ENCODE results near the gene GALNT17.

Gene GALNT17

DNA sequence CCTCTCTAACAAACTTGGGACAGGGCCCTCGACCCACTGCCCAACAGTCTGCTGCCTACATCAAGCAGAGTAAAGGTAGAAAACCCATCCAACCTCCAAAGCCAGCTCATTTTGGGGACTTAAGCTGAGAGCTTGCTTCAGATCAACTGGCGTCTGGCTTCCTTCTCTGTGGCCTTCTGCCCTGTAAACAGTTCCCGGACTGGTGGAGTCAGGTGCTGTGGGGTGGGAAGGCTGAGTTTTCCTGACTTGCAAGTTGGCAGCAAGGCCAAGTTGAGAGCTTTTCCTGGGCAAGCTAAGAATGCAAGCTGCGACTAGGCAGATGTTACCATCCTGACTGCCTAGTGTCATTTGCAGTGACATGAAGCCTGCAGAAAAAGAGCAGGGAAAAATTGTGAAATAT is 3.7 kb downstream of the GALNT17 start:
- Histone ChIP-seq H3K9ac (ENCODE audit: low read depth, low read length, poor library complexity, severe bottlenecking) (no peak overlapping the region), H3K36me3 (ENCODE audit: insufficient read depth, low read length) (no peaks in the 10 kb centered on the region), H3K9me3 (ENCODE audit: insufficient read depth, low read depth, low read length) (peaks cover 8% of the 10 kb centered on the region; the same call in 1 of the 2 replicates), H3F3A (ENCODE audit: low read depth) (no peaks in the 10 kb centered on the region), H3K9me2 (replicated peaks; ENCODE audit: low read depth, low read length) (no peaks in the 10 kb centered on the region), H2AFZ (ENCODE audit: low read length) (no peak overlapping the region), H3K27me3 (ENCODE audit: insufficient read depth, low read length, poor library complexity, severe bottlenecking) (no peaks in the 10 kb centered on the region), H3K79me2 (ENCODE audit: insufficient read depth, low read length) (no peaks in the 10 kb centered on the region), H3K4me1 (ENCODE audit: insufficient read depth, low read length, poor library complexity, severe bottlenecking) (no peaks in the 10 kb centered on the region), H4K20me1 (ENCODE audit: insufficient read depth, low read length, poor library complexity, severe bottlenecking) (no peaks in the 10 kb centered on the region), H3K4me2 (ENCODE audit: low read depth, low read length, poor library complexity, severe bottlenecking) (no peak overlapping the region), H3K4me3 (ENCODE audit: low read length, poor library complexity, severe bottlenecking) (no peak overlapping the region)
- TF ChIP-seq EZH2phosphoT487 (IDR thresholded peaks at IDR 0.05; ENCODE audit: borderline replicate concordance): no peak

DNA sequence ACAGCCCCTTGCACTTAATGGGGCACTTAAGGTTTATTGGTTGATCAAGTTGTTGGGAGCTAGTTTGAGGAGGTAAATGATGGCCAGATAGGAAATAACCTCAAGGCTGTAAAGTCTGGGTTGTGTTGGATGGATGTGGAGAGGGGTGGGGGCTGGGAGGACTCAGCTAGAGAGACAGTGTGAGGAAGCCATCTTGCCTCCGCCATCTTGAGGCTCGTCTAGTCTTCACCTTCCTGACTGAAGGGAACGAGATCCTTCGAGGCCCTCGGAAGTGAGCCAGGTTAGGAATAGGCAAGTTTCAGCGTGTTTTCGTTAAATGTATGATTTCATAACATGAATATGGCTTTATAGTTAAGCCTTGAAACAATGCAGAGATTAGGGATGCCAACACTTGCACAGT is 5.5 kb downstream of the GALNT17 start:
- Histone ChIP-seq H3K36me3 (ENCODE audit: insufficient read depth, low read length) (no peaks in the 10 kb centered on the region), H3K79me2 (ENCODE audit: insufficient read depth, low read length) (no peaks in the 10 kb centered on the region), H3K9ac (ENCODE audit: low read depth, low read length, poor library complexity, severe bottlenecking) (no peak overlapping the region), H3F3A (ENCODE audit: low read depth) (no peaks in the 10 kb centered on the region), H3K9me2 (replicated peaks; ENCODE audit: low read depth, low read length) (no peaks in the 10 kb centered on the region), H2AFZ (ENCODE audit: low read length) (no peak overlapping the region), H3K4me1 (ENCODE audit: insufficient read depth, low read length, poor library complexity, severe bottlenecking) (no peaks in the 10 kb centered on the region), H3K9me3 (ENCODE audit: insufficient read depth, low read depth, low read length) (peaks cover 8% of the 10 kb centered on the region; the same call in 1 of the 2 replicates), H3K27me3 (ENCODE audit: insufficient read depth, low read length, poor library complexity, severe bottlenecking) (no peaks in the 10 kb centered on the region), H3K4me3 (ENCODE audit: low read length, poor library complexity, severe bottlenecking) (no peak overlapping the region), H3K4me2 (ENCODE audit: low read depth, low read length, poor library complexity, severe bottlenecking) (no peak overlapping the region), H4K20me1 (ENCODE audit: insufficient read depth, low read length, poor library complexity, severe bottlenecking) (no peaks in the 10 kb centered on the region)
- TF ChIP-seq EZH2phosphoT487 (IDR thresholded peaks at IDR 0.05; ENCODE audit: borderline replicate concordance): no peak
- TF ChIP-seq, protein P1, sequence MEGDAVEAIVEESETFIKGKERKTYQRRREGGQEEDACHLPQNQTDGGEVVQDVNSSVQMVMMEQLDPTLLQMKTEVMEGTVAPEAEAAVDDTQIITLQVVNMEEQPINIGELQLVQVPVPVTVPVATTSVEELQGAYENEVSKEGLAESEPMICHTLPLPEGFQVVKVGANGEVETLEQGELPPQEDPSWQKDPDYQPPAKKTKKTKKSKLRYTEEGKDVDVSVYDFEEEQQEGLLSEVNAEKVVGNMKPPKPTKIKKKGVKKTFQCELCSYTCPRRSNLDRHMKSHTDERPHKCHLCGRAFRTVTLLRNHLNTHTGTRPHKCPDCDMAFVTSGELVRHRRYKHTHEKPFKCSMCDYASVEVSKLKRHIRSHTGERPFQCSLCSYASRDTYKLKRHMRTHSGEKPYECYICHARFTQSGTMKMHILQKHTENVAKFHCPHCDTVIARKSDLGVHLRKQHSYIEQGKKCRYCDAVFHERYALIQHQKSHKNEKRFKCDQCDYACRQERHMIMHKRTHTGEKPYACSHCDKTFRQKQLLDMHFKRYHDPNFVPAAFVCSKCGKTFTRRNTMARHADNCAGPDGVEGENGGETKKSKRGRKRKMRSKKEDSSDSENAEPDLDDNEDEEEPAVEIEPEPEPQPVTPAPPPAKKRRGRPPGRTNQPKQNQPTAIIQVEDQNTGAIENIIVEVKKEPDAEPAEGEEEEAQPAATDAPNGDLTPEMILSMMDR (conservative IDR thresholded peaks at IDR 0.05; ENCODE audit: low read length): no peak

- Histone ChIP-seq H3K36me3 (ENCODE audit: insufficient read depth, low read length) (no peaks in the 10 kb centered on the region), H2AFZ (ENCODE audit: low read length) (no peak overlapping the region), H4K20me1 (ENCODE audit: insufficient read depth, low read length, poor library complexity, severe bottlenecking) (no peaks in the 10 kb centered on the region), H3K9me3 (ENCODE audit: insufficient read depth, low read depth, low read length) (peaks cover 8% of the 10 kb centered on the region; the same call in 1 of the 2 replicates), H3F3A (ENCODE audit: low read depth) (no peaks in the 10 kb centered on the region), H3K4me2 (ENCODE audit: low read depth, low read length, poor library complexity, severe bottlenecking) (no peak overlapping the region), H3K79me2 (ENCODE audit: insufficient read depth, low read length) (no peaks in the 10 kb centered on the region), H3K9me2 (replicated peaks; ENCODE audit: low read depth, low read length) (no peaks in the 10 kb centered on the region), H3K4me3 (ENCODE audit: low read length, poor library complexity, severe bottlenecking) (no peak overlapping the region), H3K9ac (ENCODE audit: low read depth, low read length, poor library complexity, severe bottlenecking) (no peak overlapping the region), H3K4me1 (ENCODE audit: insufficient read depth, low read length, poor library complexity, severe bottlenecking) (no peaks in the 10 kb centered on the region), H3K27me3 (ENCODE audit: insufficient read depth, low read length, poor library complexity, severe bottlenecking) (no peaks in the 10 kb centered on the region)
- TF ChIP-seq EZH2phosphoT487 (IDR thresholded peaks at IDR 0.05; ENCODE audit: borderline replicate concordance): no peak
- TF ChIP-seq, protein P1 (conservative IDR thresholded peaks at IDR 0.05; ENCODE audit: low read length): no peak
These were observed 8.3 kb downstream of the GALNT17 start for GRCh38 chr7:71140264-71140663.

DNA sequence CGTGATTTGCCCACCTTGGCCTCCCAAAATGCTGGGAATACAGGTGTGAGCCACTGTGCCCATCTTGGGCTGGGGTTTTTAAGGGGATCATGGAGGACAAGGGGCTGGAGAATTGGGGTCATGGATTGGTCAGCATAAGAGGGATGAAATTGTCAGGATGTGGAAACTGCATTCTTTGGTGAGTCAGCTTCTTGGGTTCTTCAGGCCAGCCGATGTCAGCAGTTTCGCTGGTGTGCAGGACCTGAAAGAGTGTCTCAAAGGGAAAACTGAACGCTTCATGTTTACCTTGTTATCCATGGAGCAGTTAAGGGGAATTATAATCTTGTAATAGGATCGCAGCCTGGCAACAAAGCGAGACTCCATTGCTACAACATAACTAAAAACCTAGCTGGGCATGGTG is 13.0 kb downstream of the GALNT17 start:
- H3K36me3 ChIP-seq (ENCODE audit: insufficient read depth, low read length): no peaks in the 10 kb centered on the region

More for the DNA sequence above, 13.0 kb downstream of the GALNT17 start:
- no peaks in the 10 kb centered on the region for H3K79me2 ChIP-seq (ENCODE audit: insufficient read depth, low read length)
- H3F3A ChIP-seq (ENCODE audit: low read depth): no peaks in the 10 kb centered on the region
- no peak overlapping the region for H3K4me3 ChIP-seq (ENCODE audit: low read length, poor library complexity, severe bottlenecking)
- H3K9me3 ChIP-seq (ENCODE audit: insufficient read depth, low read depth, low read length): peaks cover 10% of the 10 kb centered on the region; the same call in 1 of the 2 replicates
- H2AFZ ChIP-seq (ENCODE audit: low read length): no peak overlapping the region
- H3K9ac ChIP-seq (ENCODE audit: low read depth, low read length, poor library complexity, severe bottlenecking): no peak overlapping the region
- no peak for TF ChIP-seq EZH2phosphoT487 (IDR thresholded peaks at IDR 0.05; ENCODE audit: borderline replicate concordance)
- TF ChIP-seq, protein P1 (conservative IDR thresholded peaks at IDR 0.05; ENCODE audit: low read length): no peak
- H3K4me1 ChIP-seq (ENCODE audit: insufficient read depth, low read length, poor library complexity, severe bottlenecking): no peaks in the 10 kb centered on the region
- no peaks in the 10 kb centered on the region for H4K20me1 ChIP-seq (ENCODE audit: insufficient read depth, low read length, poor library complexity, severe bottlenecking)
- no peaks in the 10 kb centered on the region for H3K27me3 ChIP-seq (ENCODE audit: insufficient read depth, low read length, poor library complexity, severe bottlenecking)
- H3K4me2 ChIP-seq (ENCODE audit: low read depth, low read length, poor library complexity, severe bottlenecking): no peak overlapping the region
- H3K9me2 ChIP-seq (replicated peaks; ENCODE audit: low read depth, low read length): no peaks in the 10 kb centered on the region

All from Loucy (cell line).